Lung microvascular endothelial cell (primary cell): ENCODE data around the gene GJC2. TPM values are rescaled to one million over a fixed set of nuclear protein-coding genes. Genes with fewer than 3 reads are reported as not detected.

Experiments
- DNase-seq, 2 donors: peaks; one replicate each; pipeline versions ENCODE4 v3.0.0 to v3.0.0-alpha.2; 2010; ENCODE audit warnings: low read depth in 2 of 2
- total RNA-seq: library from RNA; depleted of rRNA; stranded (reverse); fragments of >200 nt; gene quantifications from 2 replicates; pipeline ENCODE4 v1.2.1, GENCODE V29; 2014

GJC2 gene
- total RNA-seq, 1 donor from 2014 or later = 18.3 TPM

GRCh38 chr1:228144993-228145343 is 4.8 kb upstream of the GJC2 start:
- no peak for DNase-seq

GRCh38 chr1:228145463-228146416 is 4.0 kb upstream of the GJC2 start:
- no peak for DNase-seq

- DNase-seq = no peak
Measured at GRCh38 chr1:228146417-228147150, 3.1 kb upstream of the GJC2 start.

- no peak for DNase-seq
Measured at GRCh38 chr1:228147151-228147693, 2.5 kb upstream of the GJC2 start.

GRCh38 chr1:228147768-228148167 is 2.0 kb upstream of the GJC2 start:
- DNase-seq = no peak

- DNase-seq = peak in 1 of 2 donors; percentile 51
Measured at GRCh38 chr1:228148196-228148861, 1.4 kb upstream of the GJC2 start.

GRCh38 chr1:228148935-228149405 is 760 bp upstream of the GJC2 start:
- DNase-seq = no peak

- DNase-seq = no peak
Measured at GRCh38 chr1:228150120-228150460, 360 bp downstream of the GJC2 start.

GRCh38 chr1:228150461-228151179 is 890 bp downstream of the GJC2 start:
- DNase-seq = no peak

GRCh38 chr1:228151180-228151925 is 1.6 kb downstream of the GJC2 start:
- DNase-seq = no peak

GRCh38 chr1:228152097-228152917 is 2.6 kb downstream of the GJC2 start:
- no peak for DNase-seq

GRCh38 chr1:228152918-228153258 is 3.2 kb downstream of the GJC2 start:
- no peak for DNase-seq

- no peak for DNase-seq
Measured at GRCh38 chr1:228154021-228154669, 4.4 kb downstream of the GJC2 start.

GRCh38 chr1:228154670-228155571 is 5.2 kb downstream of the GJC2 start:
- no peak for DNase-seq

- no peak for DNase-seq
Measured at GRCh38 chr1:228155596-228156514, 6.1 kb downstream of the GJC2 start.

- DNase-seq = no peak
Measured at GRCh38 chr1:228156515-228156881, 6.8 kb downstream of the GJC2 start.
